GM18519 (cell line): ENCODE data around the gene TMEM247.

ENCODE experiments used
- ATAC-seq: cut with Tn5 transposase; IDR thresholded peaks from one replicate; pipeline ENCODE4 v1.9.1; 2021; ENCODE audit warnings: mild to moderate bottlenecking, moderate library complexity; ENCODE audit not compliant: unreplicated experiment, low FRiP score

The TMEM247 gene

GRCh38 chr2:46479265-46479664 lies at the start of gene TMEM247:
Gene TMEM247, plus strand, starts transcription at chr2:46479565.
- no peak for ATAC-seq

GRCh38 chr2:46430413-46430812 lies 49.0 kb upstream of the TMEM247 start:
- no peak for ATAC-seq

- ATAC-seq: no peak
Measured at GRCh38 chr2:46430992-46431391, 48.4 kb upstream of the TMEM247 start.

- ATAC-seq: no peak
Measured at GRCh38 chr2:46431481-46432235, 47.7 kb upstream of the TMEM247 start.

- ATAC-seq: no peak
Measured at GRCh38 chr2:46434851-46435273, 44.5 kb upstream of the TMEM247 start.

GRCh38 chr2:46435353-46435752 lies 44.0 kb upstream of the TMEM247 start:
- no peak for ATAC-seq

GRCh38 chr2:46435796-46436360 lies 43.5 kb upstream of the TMEM247 start:
- no peak for ATAC-seq

- no peak for ATAC-seq
Measured at GRCh38 chr2:46436800-46437199, 42.6 kb upstream of the TMEM247 start.

- no peak for ATAC-seq
Measured at GRCh38 chr2:46438102-46438501, 41.3 kb upstream of the TMEM247 start.

- ATAC-seq: no peak
Measured at GRCh38 chr2:46438794-46439193, 40.6 kb upstream of the TMEM247 start.

- no peak for ATAC-seq
Measured at GRCh38 chr2:46439582-46439981, 39.8 kb upstream of the TMEM247 start.

GRCh38 chr2:46441838-46442712 lies 37.3 kb upstream of the TMEM247 start:
- no peak for ATAC-seq

GRCh38 chr2:46444732-46445131 lies 34.6 kb upstream of the TMEM247 start:
- no peak for ATAC-seq

- ATAC-seq: no peak
Measured at GRCh38 chr2:46445556-46445955, 33.8 kb upstream of the TMEM247 start.

GRCh38 chr2:46446871-46447568 lies 32.3 kb upstream of the TMEM247 start:
- ATAC-seq: no peak

- ATAC-seq: no peak
Measured at GRCh38 chr2:46447649-46448048, 31.7 kb upstream of the TMEM247 start.

- ATAC-seq: no peak
Measured at GRCh38 chr2:46448111-46448510, 31.3 kb upstream of the TMEM247 start.

GRCh38 chr2:46448641-46449040 lies 30.7 kb upstream of the TMEM247 start:
- ATAC-seq: no peak

GRCh38 chr2:46449700-46450099 lies 29.7 kb upstream of the TMEM247 start:
- ATAC-seq: no peak

- no peak for ATAC-seq
Measured at GRCh38 chr2:46451131-46451711, 28.1 kb upstream of the TMEM247 start.
